ENCODE results near the gene RUNX1.
"Not testable (repeated sequence)": the region's sequence is repeated elsewhere in the genome, so short reads cannot be mapped to it uniquely, and the experiment has no call there.

Gene RUNX1

GRCh38 chr21:34815831-34816705 lies 233.0 kb downstream of the RUNX1 start:
- DNase-seq: no peak

GRCh38 chr21:34814529-34814951 lies 234.6 kb downstream of the RUNX1 start:
- no peak for DNase-seq

- DNase-seq: no peak
Observed at GRCh38 chr21:34813266-34813894, 235.7 kb downstream of the RUNX1 start.

- peak; percentile 36 for DNase-seq
Observed at GRCh38 chr21:34812504-34813265, 236.4 kb downstream of the RUNX1 start.

- DNase-seq: no peak
Observed at GRCh38 chr21:34811368-34811767, 237.7 kb downstream of the RUNX1 start.

GRCh38 chr21:34810786-34811185 lies 238.3 kb downstream of the RUNX1 start:
- DNase-seq: no peak

- DNase-seq: no peak
Observed at GRCh38 chr21:34809822-34810221, 239.3 kb downstream of the RUNX1 start.

GRCh38 chr21:34808569-34809204 lies 240.4 kb downstream of the RUNX1 start:
- no peak for DNase-seq

- DNase-seq: no peak
Observed at GRCh38 chr21:34807881-34808568, 241.1 kb downstream of the RUNX1 start.

GRCh38 chr21:34807146-34807880 lies 241.8 kb downstream of the RUNX1 start:
- DNase-seq: no peak

- DNase-seq: no peak
Observed at GRCh38 chr21:34806423-34806822, 242.7 kb downstream of the RUNX1 start.

- DNase-seq: no peak
Observed at GRCh38 chr21:34805157-34805556, 243.9 kb downstream of the RUNX1 start.

GRCh38 chr21:34804584-34804983 lies 244.5 kb downstream of the RUNX1 start:
- DNase-seq: not testable (repeated sequence)

- no peak for DNase-seq
Observed at GRCh38 chr21:34803782-34804370, 245.2 kb downstream of the RUNX1 start.

- no peak for DNase-seq
Observed at GRCh38 chr21:34802180-34802899, 246.8 kb downstream of the RUNX1 start.

- peak; percentile 35 for DNase-seq
Observed at GRCh38 chr21:34801519-34802132, 247.5 kb downstream of the RUNX1 start.

GRCh38 chr21:34800797-34801518 lies 248.1 kb downstream of the RUNX1 start:
- no peak for DNase-seq

GRCh38 chr21:34799092-34799491 lies 250.0 kb downstream of the RUNX1 start:
- no peak for DNase-seq

- no peak for DNase-seq
Observed at GRCh38 chr21:34797921-34798535, 251.1 kb downstream of the RUNX1 start.
